ENCODE measurements around the gene FGF21. TPM values are rescaled to one million over a fixed set of nuclear protein-coding genes. Genes with fewer than 3 reads are reported as not detected.
"Not testable (repeated sequence)": the region's sequence is repeated elsewhere in the genome, so short reads cannot be mapped to it uniquely, and the experiment has no call there.

The FGF21 gene
- total RNA-seq, 1 donor from 2014 or later = not detected

DNA sequence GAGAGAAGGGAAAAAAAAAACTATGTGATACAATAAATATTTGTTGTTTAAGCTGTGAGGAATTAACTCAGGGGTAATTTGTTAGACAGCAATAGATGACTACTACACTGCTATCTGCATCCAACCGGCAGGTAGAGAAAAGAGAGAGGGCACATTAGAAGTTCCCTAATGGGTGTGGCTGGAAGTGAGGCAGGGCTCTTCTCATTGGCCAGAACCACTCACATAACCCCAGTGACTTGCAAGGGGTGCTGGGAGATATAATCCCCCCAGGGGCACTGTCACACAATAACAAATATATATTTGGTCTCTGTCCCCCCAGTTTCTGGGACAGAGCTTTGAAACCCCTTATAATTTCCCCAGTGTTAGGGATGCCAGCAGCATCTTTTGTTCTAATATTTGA lies 24.3 kb downstream of the FGF21 start:
- H3K4me3 Mint-ChIP-seq (ENCODE audit: unreplicated experiment) = no peak overlapping the region
- no peak for DNase-seq
- no peak overlapping the region for H3K27ac Mint-ChIP-seq (ENCODE audit: unreplicated experiment)
- H3K36me3 Mint-ChIP-seq (ENCODE audit: unreplicated experiment) = no peaks in the 10 kb centered on the region
- H3K27me3 Mint-ChIP-seq (ENCODE audit: unreplicated experiment) = peaks cover 4% of the 10 kb centered on the region
- TF ChIP-seq CTCF (IDR thresholded peaks at IDR 0.05; ENCODE audit: partially characterized antibody, unreplicated experiment) = no peak
- H3K9me3 Mint-ChIP-seq (ENCODE audit: unreplicated experiment) = peaks cover 2% of the 10 kb centered on the region
- peaks cover 4% of the 10 kb centered on the region for H3K4me1 Mint-ChIP-seq (ENCODE audit: low read depth, unreplicated experiment)

- no peak for DNase-seq
- peaks cover 4% of the 10 kb centered on the region for H3K4me1 Mint-ChIP-seq (ENCODE audit: low read depth, unreplicated experiment)
- H3K36me3 Mint-ChIP-seq (ENCODE audit: unreplicated experiment) = no peaks in the 10 kb centered on the region
- H3K9me3 Mint-ChIP-seq (ENCODE audit: unreplicated experiment) = no peaks in the 10 kb centered on the region
- peak overlapping the region; percentile 46 for H3K27ac Mint-ChIP-seq (ENCODE audit: unreplicated experiment)
- peak overlapping the region; percentile 63 for H3K4me3 Mint-ChIP-seq (ENCODE audit: unreplicated experiment)
- peaks cover 4% of the 10 kb centered on the region for H3K27me3 Mint-ChIP-seq (ENCODE audit: unreplicated experiment)
- TF ChIP-seq CTCF (IDR thresholded peaks at IDR 0.05; ENCODE audit: partially characterized antibody, unreplicated experiment) = no peak
These were observed 25.5 kb downstream of the FGF21 start for GRCh38 chr19:48780631-48781391.

- no peak overlapping the region for H3K27ac Mint-ChIP-seq (ENCODE audit: unreplicated experiment)
- H3K4me3 Mint-ChIP-seq (ENCODE audit: unreplicated experiment) = no peak overlapping the region
- peaks cover 4% of the 10 kb centered on the region for H3K27me3 Mint-ChIP-seq (ENCODE audit: unreplicated experiment)
- H3K9me3 Mint-ChIP-seq (ENCODE audit: unreplicated experiment) = no peaks in the 10 kb centered on the region
- no peak for TF ChIP-seq CTCF (IDR thresholded peaks at IDR 0.05; ENCODE audit: partially characterized antibody, unreplicated experiment)
- DNase-seq = no peak
- peaks cover 4% of the 10 kb centered on the region for H3K4me1 Mint-ChIP-seq (ENCODE audit: low read depth, unreplicated experiment)
- no peaks in the 10 kb centered on the region for H3K36me3 Mint-ChIP-seq (ENCODE audit: unreplicated experiment)
These were observed 29.2 kb downstream of the FGF21 start for GRCh38 chr19:48784527-48784926.

GRCh38 chr19:48786422-48786821 lies 31.1 kb downstream of the FGF21 start:
- H3K4me1 Mint-ChIP-seq (ENCODE audit: low read depth, unreplicated experiment); H3K9me3 Mint-ChIP-seq (ENCODE audit: unreplicated experiment); H3K4me3 Mint-ChIP-seq (ENCODE audit: unreplicated experiment); H3K27me3 Mint-ChIP-seq (ENCODE audit: unreplicated experiment); H3K36me3 Mint-ChIP-seq (ENCODE audit: unreplicated experiment); DNase-seq; H3K27ac Mint-ChIP-seq (ENCODE audit: unreplicated experiment): not testable (repeated sequence)

DNA sequence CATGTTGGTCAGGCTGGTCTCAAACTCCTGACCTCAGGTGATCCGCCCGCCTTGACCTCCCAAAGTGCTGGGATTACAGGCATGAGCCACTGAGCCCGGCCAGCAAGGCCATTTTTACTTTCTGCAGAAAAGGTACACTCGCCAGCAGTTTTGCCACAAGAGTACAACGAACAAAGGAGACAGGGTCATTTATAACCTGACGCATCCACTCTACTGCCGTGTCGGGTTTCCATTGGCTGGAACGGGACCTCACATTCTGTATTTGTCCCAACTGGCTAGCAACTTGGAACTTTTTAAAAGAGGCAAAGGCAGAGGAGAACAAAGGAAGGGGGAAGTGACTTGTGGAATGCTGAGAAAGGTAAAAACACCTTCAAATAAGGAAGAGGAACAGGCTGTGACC lies 32.0 kb downstream of the FGF21 start:
- H3K9me3 Mint-ChIP-seq (ENCODE audit: unreplicated experiment); H3K4me1 Mint-ChIP-seq (ENCODE audit: low read depth, unreplicated experiment); H3K27me3 Mint-ChIP-seq (ENCODE audit: unreplicated experiment); H3K4me3 Mint-ChIP-seq (ENCODE audit: unreplicated experiment); DNase-seq; H3K36me3 Mint-ChIP-seq (ENCODE audit: unreplicated experiment); H3K27ac Mint-ChIP-seq (ENCODE audit: unreplicated experiment): not testable (repeated sequence)

DNA sequence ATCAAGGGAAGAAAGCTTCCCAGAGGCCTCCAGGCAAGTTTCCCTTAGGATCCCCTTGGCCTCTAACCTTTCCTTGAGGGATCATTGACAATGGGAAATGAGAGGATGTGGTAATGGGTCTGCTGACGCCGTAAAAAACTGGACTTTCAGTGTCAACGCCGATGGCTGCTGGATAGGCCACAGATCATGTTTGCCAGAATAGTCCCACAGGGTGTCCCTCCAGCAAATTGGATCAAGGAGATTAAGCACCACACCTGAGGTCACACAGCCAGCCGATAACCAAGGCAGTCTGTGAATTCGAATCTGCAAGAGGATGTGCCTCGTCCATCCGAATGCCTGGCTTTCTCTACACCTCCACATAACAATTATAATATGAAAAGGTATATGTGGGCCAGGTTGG lies 37.9 kb downstream of the FGF21 start:
- H3K4me1 Mint-ChIP-seq (ENCODE audit: low read depth, unreplicated experiment) = peaks cover 3% of the 10 kb centered on the region

More for the DNA sequence above, 37.9 kb downstream of the FGF21 start:
- TF ChIP-seq CTCF (IDR thresholded peaks at IDR 0.05; ENCODE audit: partially characterized antibody, unreplicated experiment) = no peak
- Mint-ChIP-seq H3K36me3 (ENCODE audit: unreplicated experiment) (no peaks in the 10 kb centered on the region), H3K27me3 (ENCODE audit: unreplicated experiment) (no peaks in the 10 kb centered on the region), H3K9me3 (ENCODE audit: unreplicated experiment) (no peaks in the 10 kb centered on the region), H3K27ac (ENCODE audit: unreplicated experiment) (no peak overlapping the region), H3K4me3 (ENCODE audit: unreplicated experiment) (no peak overlapping the region)
- DNase-seq = no peak
